SK-N-MC (cell line): ENCODE measurements around the gene KARS1.

ENCODE experiments used
- EZH2 ChIP-seq: fragments of 200-600 bp; sonication (generic); IDR thresholded peaks from one replicate; pipeline ENCODE4 v1.6.1; 2017; ENCODE audit warnings: antibody characterized with exemption
- FOXP2 ChIP-seq: optimal IDR thresholded peaks from 2 replicates; pipeline ENCODE3; 2011; ENCODE audit warnings: mild to moderate bottlenecking, moderate library complexity; ENCODE audit not compliant: insufficient read depth; ENCODE audit errors: extremely low read length, control extremely low read depth
- POLR2AphosphoS5 ChIP-seq: IDR thresholded peaks from 2 replicates; pipeline ENCODE4 v1.6.1; 2012; ENCODE audit warnings: mild to moderate bottlenecking, low read depth, low read length, borderline replicate concordance

- no peak for TF ChIP-seq EZH2
- TF ChIP-seq POLR2AphosphoS5 = no peak
- TF ChIP-seq FOXP2 = no peak
Observed at GRCh38 chr16:75660321-75660720, 12.9 kb upstream of the KARS1 start.
